HEK293T (cell line): ENCODE results near the gene HNRNPAB.

Experiments
- ELF4 ChIP-seq: fragments of 450-650 bp; IDR thresholded peaks from 2 replicates; pipeline ENCODE4 v1.6.1; 2017; ENCODE audit warnings: antibody characterized with exemption
- SUZ12 ChIP-seq: fragments of 450-650 bp; IDR thresholded peaks from 2 replicates; pipeline ENCODE4 v1.6.1; 2016; ENCODE audit warnings: mild to moderate bottlenecking

- no peak for TF ChIP-seq SUZ12
- TF ChIP-seq ELF4: no peak
Measured at GRCh38 chr5:178234121-178234749, 29.9 kb downstream of the HNRNPAB start.
